GM12864 (cell line): ENCODE measurements around the gene SYT11.

Experiments
- DNase-seq: peaks from one replicate; pipeline ENCODE4 v3.0.0-alpha.2; 2011; ENCODE audit warnings: low read depth
- H3K4me3 ChIP-seq: 2 replicates; pipeline ENCODE4 v1.5.1; 2011; ENCODE audit warnings: mild to moderate bottlenecking, low read depth, low read length, control low read depth
- TF ChIP-seq, protein P1 (sequence below): IDR thresholded peaks from 2 replicates; pipeline ENCODE4 v1.5.1; 2011; ENCODE audit warnings: low read depth, mild to moderate bottlenecking, moderate library complexity, low read length, control low read depth, inconsistent platforms; ENCODE audit errors: missing control alignments

SYT11 gene, protein sequence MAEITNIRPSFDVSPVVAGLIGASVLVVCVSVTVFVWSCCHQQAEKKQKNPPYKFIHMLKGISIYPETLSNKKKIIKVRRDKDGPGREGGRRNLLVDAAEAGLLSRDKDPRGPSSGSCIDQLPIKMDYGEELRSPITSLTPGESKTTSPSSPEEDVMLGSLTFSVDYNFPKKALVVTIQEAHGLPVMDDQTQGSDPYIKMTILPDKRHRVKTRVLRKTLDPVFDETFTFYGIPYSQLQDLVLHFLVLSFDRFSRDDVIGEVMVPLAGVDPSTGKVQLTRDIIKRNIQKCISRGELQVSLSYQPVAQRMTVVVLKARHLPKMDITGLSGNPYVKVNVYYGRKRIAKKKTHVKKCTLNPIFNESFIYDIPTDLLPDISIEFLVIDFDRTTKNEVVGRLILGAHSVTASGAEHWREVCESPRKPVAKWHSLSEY

DNA sequence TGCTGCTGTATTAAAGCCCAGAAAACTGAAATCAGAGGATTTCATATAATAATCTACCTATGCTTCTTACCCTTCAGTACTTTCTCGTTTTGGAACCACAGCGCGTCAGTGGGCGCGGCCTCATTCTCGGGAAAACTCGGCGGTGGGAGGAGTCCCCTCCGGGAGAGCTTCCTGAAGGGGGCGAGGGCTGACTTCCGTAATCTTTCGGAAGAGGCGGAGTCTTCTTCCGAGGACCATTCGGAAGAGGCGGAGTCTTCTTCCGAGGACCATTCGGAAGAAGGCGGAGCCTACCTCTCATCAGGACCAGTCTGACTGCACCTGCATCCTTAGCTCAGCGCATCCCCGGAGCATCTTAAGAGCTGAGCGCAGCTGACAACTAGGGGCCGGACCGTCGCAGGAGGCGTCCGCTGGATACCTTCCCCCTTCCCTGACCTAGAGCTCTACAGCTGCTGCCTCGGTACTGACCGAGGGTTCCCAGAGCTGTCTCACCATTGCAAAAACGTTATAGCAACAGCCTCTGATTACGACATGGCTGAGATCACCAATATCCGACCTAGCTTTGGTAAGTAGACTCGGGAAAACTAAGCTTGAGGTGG, at the start of gene SYT11:
Gene SYT11 (plus strand): TSS at position 334 of the 596 bp plus-strand sequence. CDS start 195 bp downstream, at position 529.
- peak within 1 kb of the TSS; percentile 73 for H3K4me3 ChIP-seq
- TF ChIP-seq, protein P1, sequence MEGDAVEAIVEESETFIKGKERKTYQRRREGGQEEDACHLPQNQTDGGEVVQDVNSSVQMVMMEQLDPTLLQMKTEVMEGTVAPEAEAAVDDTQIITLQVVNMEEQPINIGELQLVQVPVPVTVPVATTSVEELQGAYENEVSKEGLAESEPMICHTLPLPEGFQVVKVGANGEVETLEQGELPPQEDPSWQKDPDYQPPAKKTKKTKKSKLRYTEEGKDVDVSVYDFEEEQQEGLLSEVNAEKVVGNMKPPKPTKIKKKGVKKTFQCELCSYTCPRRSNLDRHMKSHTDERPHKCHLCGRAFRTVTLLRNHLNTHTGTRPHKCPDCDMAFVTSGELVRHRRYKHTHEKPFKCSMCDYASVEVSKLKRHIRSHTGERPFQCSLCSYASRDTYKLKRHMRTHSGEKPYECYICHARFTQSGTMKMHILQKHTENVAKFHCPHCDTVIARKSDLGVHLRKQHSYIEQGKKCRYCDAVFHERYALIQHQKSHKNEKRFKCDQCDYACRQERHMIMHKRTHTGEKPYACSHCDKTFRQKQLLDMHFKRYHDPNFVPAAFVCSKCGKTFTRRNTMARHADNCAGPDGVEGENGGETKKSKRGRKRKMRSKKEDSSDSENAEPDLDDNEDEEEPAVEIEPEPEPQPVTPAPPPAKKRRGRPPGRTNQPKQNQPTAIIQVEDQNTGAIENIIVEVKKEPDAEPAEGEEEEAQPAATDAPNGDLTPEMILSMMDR: no peak
- peak; percentile 93 for DNase-seq

DNA sequence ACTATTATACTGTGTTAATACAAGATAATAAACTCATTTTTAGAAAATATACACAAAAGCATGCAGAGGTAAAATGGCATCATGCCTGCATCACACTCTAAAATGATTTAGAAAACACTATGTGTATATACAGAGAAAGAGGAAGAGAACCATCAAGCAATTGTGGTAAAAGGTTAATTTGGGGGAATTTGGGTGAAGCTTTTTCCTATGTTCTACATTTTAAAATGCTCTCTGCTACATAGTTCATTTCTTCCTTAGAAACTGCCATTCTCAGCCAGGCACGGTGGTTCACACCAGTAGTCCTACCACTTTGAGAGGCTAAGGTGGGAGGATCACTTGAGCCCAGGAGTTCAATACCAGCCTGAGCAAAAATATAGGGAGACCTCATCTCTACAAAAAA, 46.5 kb upstream of the SYT11 start:
- DNase-seq: no peak
- no peak overlapping the region for H3K4me3 ChIP-seq
- TF ChIP-seq, protein P1: no peak

DNA sequence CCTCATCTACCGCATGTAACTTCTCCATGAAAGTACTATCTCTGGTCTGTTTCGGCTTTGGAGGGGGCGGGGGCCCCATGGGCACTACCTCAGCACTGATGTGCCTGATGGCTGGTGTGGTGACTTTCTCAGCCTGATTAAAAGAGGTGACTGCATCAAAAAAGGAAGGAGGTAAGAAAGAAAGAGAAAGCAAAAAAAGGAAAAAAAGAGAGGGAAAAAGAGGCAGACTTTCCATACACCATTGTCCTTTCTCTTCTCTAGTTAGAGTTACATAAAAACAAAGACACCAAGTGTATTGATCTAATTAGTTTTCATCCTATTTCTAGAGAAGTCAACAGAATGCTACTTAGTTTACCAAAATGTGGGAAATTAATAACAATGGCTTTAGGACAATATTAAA, 45.7 kb upstream of the SYT11 start:
- DNase-seq: no peak
- no peak overlapping the region for H3K4me3 ChIP-seq
- TF ChIP-seq, protein P1: no peak

DNA sequence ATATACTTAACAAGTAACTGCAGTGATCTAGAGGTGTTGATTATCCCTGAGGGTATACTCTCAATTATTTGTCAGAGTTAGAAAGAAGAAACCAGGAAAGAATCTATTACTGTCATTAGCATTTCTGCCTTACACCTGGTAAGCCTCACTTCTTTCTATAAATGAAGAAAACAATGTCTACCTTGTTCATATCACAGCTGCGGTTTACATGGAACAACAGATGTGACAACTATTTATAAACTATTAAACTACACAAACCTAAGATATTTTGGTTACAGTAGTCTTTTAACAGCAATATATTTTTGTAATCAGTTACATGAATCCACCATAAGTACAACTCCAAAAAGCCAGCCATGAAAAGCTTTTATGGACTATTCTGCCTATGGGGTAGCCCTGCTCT, 43.0 kb upstream of the SYT11 start:
- DNase-seq: no peak
- no peak overlapping the region for H3K4me3 ChIP-seq
- TF ChIP-seq, protein P1: no peak

DNA sequence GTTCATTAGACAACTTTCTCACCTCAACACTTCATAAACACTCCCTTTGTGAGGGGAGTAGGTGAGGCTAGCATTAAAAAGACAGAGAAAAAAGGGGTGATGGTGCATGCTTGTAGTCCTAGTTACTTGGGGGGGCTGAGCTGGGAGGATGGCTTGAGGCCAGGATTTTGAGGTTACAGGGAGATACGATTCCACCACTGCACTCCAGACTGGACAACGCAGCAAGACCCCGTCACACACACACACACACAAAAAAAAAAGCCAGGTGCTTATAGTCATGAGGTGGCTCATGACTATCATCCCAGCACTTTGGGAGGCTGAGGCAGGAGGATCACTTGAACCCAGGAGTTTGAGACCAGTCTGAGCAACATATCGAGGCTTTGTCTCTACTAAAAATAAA, 31.9 kb upstream of the SYT11 start:
- H3K4me3 ChIP-seq: no peak overlapping the region
- no peak for DNase-seq
- TF ChIP-seq, protein P1: no peak

DNA sequence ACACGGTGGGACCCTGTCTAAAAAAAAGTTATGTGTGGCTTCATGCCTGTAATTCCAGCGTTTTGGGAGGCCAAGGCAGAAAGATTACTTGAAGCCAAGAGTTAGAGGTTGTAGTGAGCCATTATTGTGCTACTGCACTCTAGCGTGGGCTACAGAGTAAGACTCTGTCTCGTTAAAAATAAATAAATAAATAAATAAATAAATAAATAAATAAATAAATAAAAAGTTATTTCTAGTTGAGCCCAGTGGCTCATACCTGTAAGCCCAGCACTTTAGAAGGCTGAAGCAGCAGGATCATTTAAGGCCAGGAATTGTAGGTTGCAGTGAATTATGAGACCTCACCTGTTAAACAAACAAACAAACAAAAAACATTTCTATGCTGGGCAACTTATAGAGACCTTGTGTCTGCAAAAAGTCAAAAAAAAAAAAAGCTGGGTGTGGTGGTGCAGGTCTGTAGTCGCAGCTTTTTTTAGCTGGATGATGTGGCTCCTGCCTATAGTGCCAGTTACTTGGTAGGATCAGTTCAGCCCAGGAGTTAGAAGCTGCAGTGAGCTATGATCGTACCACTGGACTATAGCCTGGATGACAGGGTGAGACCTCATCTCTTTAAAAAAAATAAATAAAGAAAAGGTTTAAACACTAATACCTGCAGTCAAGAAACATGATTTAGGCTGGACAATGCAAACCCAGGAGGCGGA, 27.9 kb upstream of the SYT11 start:
- no peak overlapping the region for H3K4me3 ChIP-seq
- TF ChIP-seq, protein P1: no peak
- DNase-seq: no peak
